Erythroblast (primary cell): Measurements from ENCODE around the gene MACROD2.

Experiments used
- GATA1 ChIP-seq: IDR thresholded peaks from 2 replicates; pipeline ENCODE4 v1.6.1; 2011; ENCODE audit warnings: low read depth, mild to moderate bottlenecking, control low read depth, low read length, moderate library complexity
- POLR2A ChIP-seq: IDR thresholded peaks from 2 replicates; pipeline ENCODE4 v1.6.1; 2011; ENCODE audit warnings: mild to moderate bottlenecking, low read length

GRCh38 chr20:16048876-16049275 is 2053.6 kb downstream of the MACROD2 start:
- no peak for TF ChIP-seq POLR2A
- no peak for TF ChIP-seq GATA1
